Inflammatory macrophage treated with lipopolysaccharide for 4 hours (primary cell): ENCODE results near the gene EOLA2.
"Not testable (repeated sequence)": the region's sequence is repeated elsewhere in the genome, so short reads cannot be mapped to it uniquely, and the experiment has no call there.

Experiments used
- DNase-seq: peaks from one replicate; pipeline ENCODE4 v3.0.0-alpha.2; 2020

EOLA2 gene

GRCh38 chrX:149938427-149938880 lies at the start of gene EOLA2:
Gene EOLA2 (minus strand): TSS chrX:149938491. CDS start chrX:149933874, 4,617 bp downstream.
- peak; percentile 97 for DNase-seq

GRCh38 chrX:149987613-149988012 lies 49.3 kb upstream of the EOLA2 start:
- DNase-seq, result peak; percentile 44

GRCh38 chrX:149984411-149984810 lies 46.1 kb upstream of the EOLA2 start:
- no peak for DNase-seq

- DNase-seq, result no peak
Measured at GRCh38 chrX:149982310-149982709, 44.0 kb upstream of the EOLA2 start.

- peak; percentile 53 for DNase-seq
Measured at GRCh38 chrX:149979126-149979644, 40.9 kb upstream of the EOLA2 start.

- peak; percentile 43 for DNase-seq
Measured at GRCh38 chrX:149962859-149963757, 24.8 kb upstream of the EOLA2 start.

GRCh38 chrX:149962010-149962409 lies 23.7 kb upstream of the EOLA2 start:
- no peak for DNase-seq

GRCh38 chrX:149961572-149961971 lies 23.3 kb upstream of the EOLA2 start:
- DNase-seq, result no peak

- DNase-seq, result peak; percentile 30
Measured at GRCh38 chrX:149950681-149951080, 12.4 kb upstream of the EOLA2 start.

- DNase-seq, result no peak
Measured at GRCh38 chrX:149949743-149950436, 11.6 kb upstream of the EOLA2 start.

- no peak for DNase-seq
Measured at GRCh38 chrX:149948016-149948415, 9.7 kb upstream of the EOLA2 start.

- not testable (repeated sequence) for DNase-seq
Measured at GRCh38 chrX:149946932-149947331, 8.6 kb upstream of the EOLA2 start.

- DNase-seq, result not testable (repeated sequence)
Measured at GRCh38 chrX:149945820-149946219, 7.5 kb upstream of the EOLA2 start.

GRCh38 chrX:149945087-149945670 lies 6.9 kb upstream of the EOLA2 start:
- not testable (repeated sequence) for DNase-seq

- not testable (repeated sequence) for DNase-seq
Measured at GRCh38 chrX:149940674-149941024, 2.4 kb upstream of the EOLA2 start.

- peak; percentile 94 for DNase-seq
Measured at GRCh38 chrX:149939905-149940673, 1.8 kb upstream of the EOLA2 start.

GRCh38 chrX:149939655-149939904 lies 1.3 kb upstream of the EOLA2 start:
- no peak for DNase-seq

- DNase-seq, result peak; percentile 89
Measured at GRCh38 chrX:149938881-149939654, 777 bp upstream of the EOLA2 start.

GRCh38 chrX:149937871-149938426 lies 342 bp downstream of the EOLA2 start:
- no peak for DNase-seq

- DNase-seq, result not testable (repeated sequence)
Measured at GRCh38 chrX:149937328-149937727, 963 bp downstream of the EOLA2 start.

GRCh38 chrX:149933547-149933946 lies 4.7 kb downstream of the EOLA2 start:
- DNase-seq, result not testable (repeated sequence)

- not testable (repeated sequence) for DNase-seq
Measured at GRCh38 chrX:149932970-149933369, 5.3 kb downstream of the EOLA2 start.
